NB4 (cell line): ENCODE measurements around the gene IMP4.

Experiments
- DNase-seq: peaks from one replicate; pipeline ENCODE4 v3.0.0; 2010; ENCODE audit warnings: low read depth
- H3K4me3 ChIP-seq: one replicate; pipeline ENCODE4 v1.5.1; 2011; ENCODE audit warnings: mild to moderate bottlenecking, low read depth, low read length, moderate library complexity
- CTCF ChIP-seq: IDR thresholded peaks from one replicate; pipeline ENCODE4 v1.5.1; 2012; ENCODE audit warnings: low read depth, low read length
- MAX ChIP-seq: IDR thresholded peaks from 2 replicates; pipeline ENCODE4 v1.6.1; 2011; ENCODE audit warnings: low read depth, low read length
- MYC ChIP-seq: IDR thresholded peaks from 2 replicates; pipeline ENCODE4 v1.6.1; 2011; ENCODE audit warnings: low read depth, low read length
- POLR2A ChIP-seq: IDR thresholded peaks from 2 replicates; pipeline ENCODE4 v1.6.1; 2011; ENCODE audit warnings: mild to moderate bottlenecking; ENCODE audit not compliant: insufficient read length; ENCODE audit errors: extremely low read depth

IMP4 gene

GRCh38 chr2:130339885-130340745 lies 2.6 kb upstream of the IMP4 start:
- DNase-seq: no peak
- H3K4me3 ChIP-seq: no peak overlapping the region
- TF ChIP-seq CTCF: no peak
- TF ChIP-seq POLR2A: no peak
- TF ChIP-seq MYC: no peak
- TF ChIP-seq MAX: no peak

GRCh38 chr2:130341562-130342019 lies 1.1 kb upstream of the IMP4 start:
- peak overlapping the region; percentile 99 for H3K4me3 ChIP-seq
- TF ChIP-seq POLR2A (no peak), MYC (no peak), CTCF (no peak), MAX (no peak)
- no peak for DNase-seq

- TF ChIP-seq CTCF (no peak), MAX (no peak), MYC (no peak), POLR2A (peak; percentile 66)
- peak; percentile 96 for DNase-seq
- peak overlapping the region; percentile 99 for H3K4me3 ChIP-seq
These were observed 621 bp upstream of the IMP4 start for GRCh38 chr2:130342020-130342532.

- TF ChIP-seq MAX (no peak), MYC (no peak), CTCF (no peak), POLR2A (no peak)
These were observed 1.9 kb downstream of the IMP4 start for GRCh38 chr2:130344578-130344977.

GRCh38 chr2:130345091-130345490 lies 2.4 kb downstream of the IMP4 start:
- H3K4me3 ChIP-seq: no peak overlapping the region
- DNase-seq: no peak
- TF ChIP-seq MYC: no peak
- no peak for TF ChIP-seq MAX
- TF ChIP-seq CTCF: no peak
- no peak for TF ChIP-seq POLR2A

More at GRCh38 chr2:130344578-130344977, 1.9 kb downstream of the IMP4 start:
- DNase-seq: no peak
- peak overlapping the region; percentile 99 for H3K4me3 ChIP-seq
